DMS53 (cell line): ENCODE measurements around the gene GSTP1.
"Not testable (repeated sequence)": the region's sequence is repeated elsewhere in the genome, so short reads cannot be mapped to it uniquely, and the experiment has no call there.

Experiments
- DNase-seq: peaks from one replicate; lab custom pipeline; 2025; lab: John Stamatoyannopoulos, UW

Gene GSTP1

GRCh38 chr11:67583247-67584204 lies at the start of gene GSTP1:
GSTP1 (plus strand) TSS chr11:67583812; CDS start chr11:67583844, 32 bp downstream.
- peak; percentile 99 for DNase-seq

- DNase-seq: peak; percentile 48
Measured at GRCh38 chr11:67534070-67534679, 49.4 kb upstream of the GSTP1 start.

GRCh38 chr11:67535561-67535960 lies 48.1 kb upstream of the GSTP1 start:
- DNase-seq: no peak

GRCh38 chr11:67538306-67538705 lies 45.3 kb upstream of the GSTP1 start:
- DNase-seq: no peak

GRCh38 chr11:67538823-67539505 lies 44.6 kb upstream of the GSTP1 start:
- no peak for DNase-seq

- no peak for DNase-seq
Measured at GRCh38 chr11:67539550-67539949, 44.1 kb upstream of the GSTP1 start.

GRCh38 chr11:67541198-67541597 lies 42.4 kb upstream of the GSTP1 start:
- DNase-seq: no peak

GRCh38 chr11:67542169-67542568 lies 41.4 kb upstream of the GSTP1 start:
- DNase-seq: no peak

GRCh38 chr11:67542971-67543370 lies 40.6 kb upstream of the GSTP1 start:
- DNase-seq: no peak

GRCh38 chr11:67543585-67543984 lies 40.0 kb upstream of the GSTP1 start:
- no peak for DNase-seq

- DNase-seq: no peak
Measured at GRCh38 chr11:67544616-67545242, 38.9 kb upstream of the GSTP1 start.

GRCh38 chr11:67545280-67545679 lies 38.3 kb upstream of the GSTP1 start:
- DNase-seq: peak; percentile 70

- DNase-seq: not testable (repeated sequence)
Measured at GRCh38 chr11:67548112-67548511, 35.5 kb upstream of the GSTP1 start.

- DNase-seq: peak; percentile 98
Measured at GRCh38 chr11:67548555-67549110, 35.0 kb upstream of the GSTP1 start.

GRCh38 chr11:67551127-67551526 lies 32.5 kb upstream of the GSTP1 start:
- no peak for DNase-seq

- DNase-seq: not testable (repeated sequence)
Measured at GRCh38 chr11:67551697-67552096, 31.9 kb upstream of the GSTP1 start.

- no peak for DNase-seq
Measured at GRCh38 chr11:67556244-67556643, 27.4 kb upstream of the GSTP1 start.

GRCh38 chr11:67558084-67558772 lies 25.4 kb upstream of the GSTP1 start:
- DNase-seq: no peak

- DNase-seq: peak; percentile 84
Measured at GRCh38 chr11:67561971-67562619, 21.5 kb upstream of the GSTP1 start.

- DNase-seq: no peak
Measured at GRCh38 chr11:67562963-67563704, 20.5 kb upstream of the GSTP1 start.
